ENCODE results near the gene KCTD21.

Gene KCTD21

GRCh38 chr11:78216021-78216420, 27.6 kb upstream of the KCTD21 start:
- H4K20me1 ChIP-seq (ENCODE audit: insufficient read depth, low read length): no peaks in the 10 kb centered on the region
- H3K4me1 ChIP-seq (ENCODE audit: low read length): no peaks in the 10 kb centered on the region
- no peak overlapping the region for H3K9ac ChIP-seq (ENCODE audit: low read length)
- no peak overlapping the region for H3K27ac ChIP-seq (ENCODE audit: low read length)
- H3K9me2 ChIP-seq (replicated peaks; ENCODE audit: insufficient read depth, low read length): no peaks in the 10 kb centered on the region
- no peak overlapping the region for H3K4me2 ChIP-seq (ENCODE audit: low read depth, low read length)
- H3K36me3 ChIP-seq (replicated peaks; ENCODE audit: insufficient read depth, low read length): no peaks in the 10 kb centered on the region
- H3K9me3 ChIP-seq (replicated peaks; ENCODE audit: insufficient read depth, low read length): no peaks in the 10 kb centered on the region
- no peak overlapping the region for H2AFZ ChIP-seq (ENCODE audit: low read length)
- DNase-seq: no peak
- H3K4me3 ChIP-seq (ENCODE audit: low read length): no peak overlapping the region
- H3F3A ChIP-seq (ENCODE audit: insufficient read depth, low read length): no peaks in the 10 kb centered on the region
- no peaks in the 10 kb centered on the region for H3K79me2 ChIP-seq (ENCODE audit: low read length)
- TF ChIP-seq EZH2 (optimal IDR thresholded peaks at IDR 0.05; ENCODE audit: low read depth, low read length): no peak
- no peak for TF ChIP-seq EZH2phosphoT487 (IDR thresholded peaks at IDR 0.05; ENCODE audit: low read length)
- TF ChIP-seq CTCF (IDR thresholded peaks at IDR 0.05; ENCODE audit: low read length): no peak
- H3K27me3 ChIP-seq (replicated peaks; ENCODE audit: insufficient read depth, low read length): no peaks in the 10 kb centered on the region

- Histone ChIP-seq H2AFZ (ENCODE audit: low read length) (no peak overlapping the region), H3K9ac (ENCODE audit: low read length) (no peak overlapping the region), H3K36me3 (replicated peaks; ENCODE audit: insufficient read depth, low read length) (no peaks in the 10 kb centered on the region), H3K79me2 (ENCODE audit: low read length) (no peaks in the 10 kb centered on the region), H3K4me1 (ENCODE audit: low read length) (no peaks in the 10 kb centered on the region), H3K9me3 (replicated peaks; ENCODE audit: insufficient read depth, low read length) (no peaks in the 10 kb centered on the region), H4K20me1 (ENCODE audit: insufficient read depth, low read length) (no peaks in the 10 kb centered on the region), H3K4me2 (ENCODE audit: low read depth, low read length) (no peak overlapping the region), H3K27me3 (replicated peaks; ENCODE audit: insufficient read depth, low read length) (no peaks in the 10 kb centered on the region), H3F3A (ENCODE audit: insufficient read depth, low read length) (no peaks in the 10 kb centered on the region), H3K4me3 (ENCODE audit: low read length) (no peak overlapping the region), H3K9me2 (replicated peaks; ENCODE audit: insufficient read depth, low read length) (no peaks in the 10 kb centered on the region), H3K27ac (ENCODE audit: low read length) (no peak overlapping the region)
- no peak for DNase-seq
- no peak for TF ChIP-seq CTCF (IDR thresholded peaks at IDR 0.05; ENCODE audit: low read length)
- no peak for TF ChIP-seq EZH2phosphoT487 (IDR thresholded peaks at IDR 0.05; ENCODE audit: low read length)
- TF ChIP-seq EZH2 (optimal IDR thresholded peaks at IDR 0.05; ENCODE audit: low read depth, low read length): no peak
Observed at GRCh38 chr11:78214331-78215194, 26.1 kb upstream of the KCTD21 start.

- H3K9ac ChIP-seq (ENCODE audit: low read length): no peak overlapping the region
- H3K4me2 ChIP-seq (ENCODE audit: low read depth, low read length): no peak overlapping the region
- no peaks in the 10 kb centered on the region for H3K9me2 ChIP-seq (replicated peaks; ENCODE audit: insufficient read depth, low read length)
- no peak for TF ChIP-seq CTCF (IDR thresholded peaks at IDR 0.05; ENCODE audit: low read length)
- H3K36me3 ChIP-seq (replicated peaks; ENCODE audit: insufficient read depth, low read length): no peaks in the 10 kb centered on the region
- H3F3A ChIP-seq (ENCODE audit: insufficient read depth, low read length): no peaks in the 10 kb centered on the region
- no peak for DNase-seq
- H3K79me2 ChIP-seq (ENCODE audit: low read length): no peaks in the 10 kb centered on the region
- H3K9me3 ChIP-seq (replicated peaks; ENCODE audit: insufficient read depth, low read length): no peaks in the 10 kb centered on the region
- H3K4me1 ChIP-seq (ENCODE audit: low read length): no peaks in the 10 kb centered on the region
- no peak overlapping the region for H3K4me3 ChIP-seq (ENCODE audit: low read length)
- no peak overlapping the region for H3K27ac ChIP-seq (ENCODE audit: low read length)
- no peaks in the 10 kb centered on the region for H3K27me3 ChIP-seq (replicated peaks; ENCODE audit: insufficient read depth, low read length)
- H4K20me1 ChIP-seq (ENCODE audit: insufficient read depth, low read length): no peaks in the 10 kb centered on the region
- H2AFZ ChIP-seq (ENCODE audit: low read length): no peak overlapping the region
Observed at GRCh38 chr11:78213526-78214330, 25.3 kb upstream of the KCTD21 start.
